Fibroblast of lung (primary cell): ENCODE results near the gene SIRT5.

Experiments
- CTCF ChIP-seq, 2 donors: IDR thresholded peaks in 1 of 2; conservative IDR thresholded peaks in 1 of 2; 1 replicate in 1 of 2; 2 replicates in 1 of 2; pipeline ENCODE4 v1.5.1; 2011 to 2012; ENCODE audit warnings: low read length in 2 of 2, control low read depth in 1 of 2, inconsistent platforms in 1 of 2, low read depth in 1 of 2, mild to moderate bottlenecking in 1 of 2
- EZH2 ChIP-seq: IDR thresholded peaks from 2 replicates; pipeline ENCODE4 v1.5.1; 2012; ENCODE audit warnings: low read length, control low read depth, mild to moderate bottlenecking; ENCODE audit errors: missing control alignments

GRCh38 chr6:13605634-13606033 is 31.2 kb downstream of the SIRT5 start:
- TF ChIP-seq CTCF (conservative IDR thresholded peaks at IDR 0.05 in 1 of 2, IDR thresholded peaks at IDR 0.05 in 1 of 2; ENCODE audit: low read depth in 1 of 2, low read length in 2 of 2) = no peak
- TF ChIP-seq EZH2 = no peak
